SKM-1 treated with dmso at 0.1 percent for 144 hours (cell line): ENCODE results near the gene MAVS.
"Not testable (repeated sequence)": the region's sequence is repeated elsewhere in the genome, so short reads cannot be mapped to it uniquely, and the experiment has no call there.

Experiments
- DNase-seq: peaks from one replicate; lab custom pipeline; 2025; ENCODE audit not compliant: unreplicated experiment; lab: John Stamatoyannopoulos, UW

Gene MAVS

DNA sequence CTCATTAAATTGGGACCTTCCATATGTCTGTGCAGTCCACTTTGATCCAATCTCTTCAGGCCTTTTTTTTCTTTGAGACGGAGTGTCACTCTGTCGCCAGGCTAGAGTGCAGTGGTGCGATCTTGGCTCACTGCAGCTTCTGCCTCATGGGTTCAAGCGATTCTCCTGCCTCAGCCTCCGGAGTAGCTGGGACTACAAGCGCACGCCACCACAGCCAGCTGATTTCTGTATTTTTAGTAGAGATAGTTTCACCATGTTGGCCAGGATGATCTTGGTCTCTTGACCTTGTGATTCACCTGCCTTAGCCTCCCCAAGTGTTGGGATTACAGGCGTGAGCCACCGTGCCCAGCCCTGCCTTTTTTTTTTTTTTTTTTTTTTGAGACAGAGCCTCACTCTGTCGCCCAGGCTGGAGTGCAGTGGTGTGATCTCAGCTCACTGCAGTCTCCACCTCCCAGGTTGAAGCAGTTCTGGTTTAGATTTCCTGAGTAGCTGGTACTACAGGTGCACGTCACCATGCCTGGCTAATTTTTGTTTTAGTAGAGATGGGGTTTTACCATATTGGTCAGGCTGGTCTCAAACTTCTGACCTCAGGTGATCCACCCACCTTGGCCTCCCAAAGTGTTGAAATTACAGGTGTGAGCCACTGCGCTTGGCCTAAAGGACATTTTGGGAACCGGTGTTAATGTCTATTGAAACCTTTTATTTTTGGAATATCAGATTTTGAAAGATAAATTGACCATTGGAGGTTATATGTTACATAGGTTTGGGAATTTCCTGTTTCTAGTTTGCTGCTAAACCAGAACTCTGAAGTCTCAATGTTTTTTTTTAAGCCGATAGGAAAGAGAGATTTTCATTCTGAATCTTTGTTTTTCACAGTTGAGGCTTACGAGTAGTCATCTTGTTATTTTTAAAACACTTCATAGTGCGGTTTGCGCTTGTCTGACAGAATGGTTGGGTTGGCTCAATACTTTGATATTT lies 60.4 kb downstream of the MAVS start:
- DNase-seq = not testable (repeated sequence)

DNA sequence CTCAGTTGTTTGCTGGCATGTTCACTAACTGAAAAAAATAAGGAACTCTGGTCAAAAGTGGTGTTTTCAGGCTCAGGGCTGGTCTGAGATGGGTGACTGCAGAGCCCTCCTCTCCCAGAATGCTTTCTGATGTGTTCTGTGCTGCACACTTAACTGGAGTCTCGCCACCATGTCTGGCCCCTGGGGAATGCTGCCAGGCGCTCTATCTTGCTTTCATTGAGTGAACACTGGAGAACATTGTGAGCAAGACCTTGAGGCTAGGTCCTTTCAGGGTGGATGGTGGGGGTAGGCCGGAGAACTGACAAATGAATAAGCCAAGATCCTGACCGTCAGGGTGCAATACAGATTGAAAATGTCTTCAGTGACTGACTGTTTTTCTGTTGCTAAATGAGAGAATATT lies 62.0 kb downstream of the MAVS start:
- no peak for DNase-seq

DNA sequence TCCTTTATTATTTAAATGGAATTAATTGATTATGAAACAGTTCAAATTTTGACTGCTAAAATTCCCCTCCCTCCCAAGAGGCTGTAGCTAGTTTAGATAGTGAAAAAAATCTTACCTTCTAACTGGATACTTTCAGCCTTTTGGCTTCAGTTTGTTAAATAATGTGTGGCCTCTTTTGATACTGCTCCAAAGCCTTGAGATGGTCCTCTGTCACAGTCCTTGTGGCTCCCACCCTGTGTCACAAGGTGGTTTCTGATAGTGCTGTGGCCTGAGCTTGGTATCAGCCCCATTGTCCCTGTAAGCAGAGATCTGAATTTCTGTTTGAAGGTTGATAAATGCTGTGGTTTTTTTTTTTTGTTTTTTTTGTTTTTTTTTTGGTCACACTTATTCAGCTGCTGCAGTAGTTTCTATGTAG lies 63.3 kb downstream of the MAVS start:
- DNase-seq = no peak

DNA sequence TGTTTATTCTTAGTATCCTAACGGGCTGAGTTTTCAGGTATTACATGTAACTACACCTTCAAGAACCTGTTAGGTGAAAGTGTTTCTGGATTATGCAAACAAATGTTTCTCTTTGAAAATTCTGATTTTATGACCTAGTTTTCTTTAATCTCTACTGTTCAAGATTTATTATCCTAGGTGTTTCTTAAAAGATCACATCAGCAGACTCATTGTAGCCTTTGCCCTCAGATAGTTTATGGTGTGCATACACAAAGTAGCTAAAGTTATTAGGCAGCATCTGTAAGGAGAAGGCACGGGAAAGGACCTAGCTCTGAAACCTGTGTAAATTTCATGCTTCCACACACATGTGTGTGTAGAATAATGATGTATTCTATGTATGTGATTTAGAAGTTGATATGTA lies 64.2 kb downstream of the MAVS start:
- no peak for DNase-seq

DNA sequence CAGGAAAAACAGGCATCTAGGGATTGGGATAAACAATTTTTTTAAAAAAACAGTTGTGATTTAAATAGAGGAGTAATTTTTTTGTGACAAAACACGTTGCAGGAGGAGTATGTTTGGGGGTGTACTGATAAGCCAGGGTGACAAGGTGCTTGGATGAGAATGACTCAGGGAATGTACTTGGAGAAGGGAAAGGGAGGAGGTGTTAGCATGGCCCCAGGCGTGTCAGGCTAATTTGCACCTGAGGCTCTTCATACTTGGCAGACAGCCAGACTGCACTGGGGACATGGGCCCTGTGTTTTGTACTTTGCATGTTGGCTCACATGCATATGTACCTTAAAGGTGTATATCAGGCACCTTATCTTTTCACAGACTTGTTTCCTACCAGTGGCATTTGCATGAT lies 65.3 kb downstream of the MAVS start:
- no peak for DNase-seq

DNA sequence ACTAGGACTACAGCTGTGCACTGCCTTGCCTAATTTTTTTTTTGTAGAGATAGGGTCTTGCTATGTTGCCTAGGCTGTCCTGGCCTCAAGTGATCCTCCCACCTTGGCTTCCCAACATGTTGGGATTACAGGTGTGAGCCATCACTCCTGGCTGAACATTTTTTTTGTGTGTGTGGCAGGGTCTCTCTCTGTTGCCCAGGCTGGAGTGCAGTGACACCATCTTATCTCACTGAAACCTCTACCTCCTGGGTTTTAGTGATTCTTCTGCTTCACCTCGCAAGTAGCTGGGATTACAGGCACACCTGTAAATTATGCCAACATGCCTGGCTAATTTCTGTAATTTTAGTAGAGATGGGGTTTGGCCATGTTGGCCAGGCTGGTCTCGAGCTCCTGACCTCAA lies 67.8 kb downstream of the MAVS start:
- no peak for DNase-seq

DNA sequence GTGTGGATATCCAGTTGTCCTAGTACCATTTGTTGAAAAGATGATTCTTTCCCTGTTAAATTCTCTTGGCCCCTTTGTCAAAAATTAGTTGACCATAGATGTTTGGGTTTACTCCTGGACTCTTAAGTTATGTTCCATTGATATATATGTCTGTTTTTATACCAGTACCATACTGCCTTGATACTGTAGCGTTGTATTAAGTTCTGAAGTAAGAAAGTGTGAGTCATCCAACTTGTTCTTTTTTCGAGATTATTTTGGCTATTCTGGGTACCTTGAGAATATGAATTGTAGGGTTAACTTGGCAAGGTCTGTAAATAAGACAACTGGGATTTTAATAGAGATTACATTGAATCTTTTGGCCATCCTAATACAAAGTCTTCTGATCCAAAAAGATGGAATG lies 69.1 kb downstream of the MAVS start:
- no peak for DNase-seq

DNA sequence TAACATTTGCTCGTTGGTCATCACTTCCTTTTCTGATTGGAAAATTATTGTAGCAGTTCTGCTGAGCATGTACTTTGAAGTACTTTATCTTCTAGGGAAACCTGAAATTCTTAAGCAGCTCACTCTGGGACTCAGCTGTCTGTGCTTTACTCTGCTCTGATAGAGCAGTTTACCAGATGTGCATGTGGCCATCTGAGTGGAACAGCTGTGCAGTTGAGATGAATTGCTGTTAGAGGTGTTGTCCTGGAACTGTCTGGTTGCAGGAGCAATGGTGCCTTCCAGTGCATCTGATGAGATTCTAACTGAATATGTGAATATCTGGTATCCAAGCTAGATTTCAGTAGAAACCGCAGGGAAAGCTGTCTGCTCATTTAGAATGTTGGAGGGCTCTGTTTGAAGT lies 69.7 kb downstream of the MAVS start:
- no peak for DNase-seq

DNA sequence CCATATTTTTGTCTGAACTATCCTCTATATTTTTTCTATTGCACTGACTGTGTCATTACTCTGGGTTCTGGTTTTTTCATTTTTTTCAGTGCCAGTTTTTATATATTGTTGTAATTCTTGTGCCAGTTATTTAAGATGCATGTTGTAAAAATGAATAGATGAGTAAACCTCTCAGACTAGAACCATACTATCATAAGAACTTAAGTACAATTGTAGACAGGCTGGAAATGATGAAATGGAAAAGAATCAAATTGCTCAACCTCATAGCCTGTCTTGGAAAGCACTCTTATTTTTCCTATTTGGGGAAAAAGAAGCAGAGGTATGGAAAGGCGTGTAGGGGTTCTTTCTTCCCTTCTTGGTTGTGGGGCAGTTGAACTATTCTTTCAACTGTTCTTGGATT lies 72.7 kb downstream of the MAVS start:
- no peak for DNase-seq

DNA sequence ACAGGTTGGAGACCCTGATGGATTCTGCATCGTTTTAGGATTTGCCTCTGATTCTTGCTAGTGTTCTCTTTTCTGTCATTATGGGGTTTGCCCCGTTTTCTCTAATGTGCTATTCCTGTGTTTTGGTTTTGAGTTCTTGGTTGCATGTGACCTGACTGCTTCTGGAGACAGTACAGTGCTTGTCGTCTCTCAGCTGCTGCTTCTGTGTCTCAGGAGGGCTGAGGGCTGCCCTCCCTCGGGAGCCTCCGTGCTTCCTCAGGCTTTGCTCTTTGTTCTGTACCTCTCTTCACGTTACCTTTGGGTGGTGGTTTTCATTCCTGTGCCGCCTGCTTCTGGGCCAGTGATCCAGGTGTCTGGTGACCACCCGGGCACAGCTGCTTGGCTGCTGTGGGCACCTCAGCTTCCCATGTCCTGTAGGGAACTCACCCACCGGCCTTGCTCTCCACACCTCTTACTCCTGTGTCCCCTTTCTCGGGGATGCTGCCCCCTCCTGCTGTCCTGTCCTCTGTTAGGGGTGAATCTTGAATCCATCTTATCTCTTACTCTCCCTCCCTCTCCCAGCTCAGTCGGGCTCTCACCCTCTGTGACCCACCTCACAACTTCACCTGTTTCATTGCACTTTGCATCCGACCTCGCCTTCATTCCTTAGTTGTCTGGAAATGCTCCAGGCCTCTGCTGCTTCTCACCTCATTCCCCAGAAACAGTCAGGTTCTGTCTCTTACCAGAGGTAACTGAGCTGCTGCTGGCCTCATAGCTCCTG lies 75.8 kb downstream of the MAVS start:
- DNase-seq = no peak

DNA sequence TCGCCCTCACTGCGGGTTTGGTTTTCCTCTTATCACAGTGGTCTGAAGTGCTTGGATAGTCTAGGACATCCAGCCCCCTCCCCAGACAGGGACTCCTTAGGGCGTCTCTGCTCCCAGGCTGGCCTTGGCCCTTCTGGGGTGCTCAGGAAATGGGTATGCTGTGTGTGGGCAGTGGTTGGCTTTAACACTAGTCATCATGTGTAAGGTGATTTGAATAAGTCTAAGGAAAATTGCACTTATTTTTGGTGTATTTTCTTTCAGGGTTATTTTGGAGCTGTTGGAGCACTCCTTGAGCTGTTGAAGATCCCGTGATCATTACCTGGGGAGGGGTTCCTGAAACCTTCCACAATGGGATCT lies 76.3 kb downstream of the MAVS start:
- no peak for DNase-seq

DNA sequence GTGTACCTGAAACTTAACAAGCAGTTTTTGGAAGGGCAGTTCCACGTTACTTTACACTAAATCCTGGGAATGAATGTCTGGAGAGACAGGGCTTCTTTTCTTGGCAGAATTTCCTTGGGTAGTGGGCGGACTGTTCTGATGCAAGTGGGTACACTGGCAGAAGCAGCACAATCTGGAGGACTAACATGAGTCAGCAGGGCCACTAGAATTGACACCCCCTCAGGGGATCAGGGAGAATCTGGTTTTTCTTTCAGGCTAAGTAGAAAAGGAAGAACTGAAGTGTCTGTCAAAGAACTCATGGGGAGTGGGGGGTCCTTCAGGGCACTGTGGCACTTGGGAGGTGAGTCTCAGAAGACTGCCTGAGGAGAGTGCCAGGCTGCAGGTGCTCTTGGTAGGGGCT lies 77.2 kb downstream of the MAVS start:
- DNase-seq = no peak

DNA sequence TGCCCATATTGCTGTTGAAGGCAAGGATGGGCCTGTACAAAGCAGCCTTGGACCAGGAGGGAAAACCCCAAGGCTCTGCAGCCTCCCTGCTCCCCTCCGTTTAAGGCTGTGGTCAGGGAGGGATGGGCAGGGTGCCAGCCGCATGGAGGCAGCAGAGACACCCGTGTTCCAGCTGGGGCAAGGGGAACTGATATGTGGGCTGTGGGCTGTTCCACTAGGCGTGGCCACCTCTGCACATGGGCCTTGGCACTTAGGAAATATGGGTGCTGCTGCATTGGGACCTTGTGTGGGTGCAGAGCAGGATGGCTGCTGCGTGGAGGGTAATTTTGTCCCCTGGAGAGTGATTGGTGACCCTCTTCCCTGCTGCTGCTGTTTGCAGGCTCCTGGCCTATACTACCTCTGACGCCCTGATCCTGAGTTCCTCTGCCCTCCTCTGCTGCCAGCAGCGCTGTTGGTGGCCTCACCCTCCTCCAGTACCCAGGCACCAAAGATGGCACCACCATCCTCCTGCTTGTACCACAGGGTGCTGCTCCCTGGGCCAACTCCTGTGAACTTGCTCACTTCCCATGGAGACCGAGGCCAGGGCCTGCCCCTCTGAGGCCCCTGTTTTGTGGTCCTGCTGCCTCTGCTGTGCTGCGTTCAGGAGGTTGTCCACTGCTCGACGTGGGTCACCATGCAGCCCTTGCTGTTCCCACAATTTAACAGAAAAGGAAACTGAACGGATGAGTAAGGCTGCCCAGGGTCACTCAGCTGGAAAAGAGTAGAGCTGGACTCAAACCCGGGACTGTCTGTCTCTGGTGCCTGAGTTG lies 77.9 kb downstream of the MAVS start:
- DNase-seq = no peak

DNA sequence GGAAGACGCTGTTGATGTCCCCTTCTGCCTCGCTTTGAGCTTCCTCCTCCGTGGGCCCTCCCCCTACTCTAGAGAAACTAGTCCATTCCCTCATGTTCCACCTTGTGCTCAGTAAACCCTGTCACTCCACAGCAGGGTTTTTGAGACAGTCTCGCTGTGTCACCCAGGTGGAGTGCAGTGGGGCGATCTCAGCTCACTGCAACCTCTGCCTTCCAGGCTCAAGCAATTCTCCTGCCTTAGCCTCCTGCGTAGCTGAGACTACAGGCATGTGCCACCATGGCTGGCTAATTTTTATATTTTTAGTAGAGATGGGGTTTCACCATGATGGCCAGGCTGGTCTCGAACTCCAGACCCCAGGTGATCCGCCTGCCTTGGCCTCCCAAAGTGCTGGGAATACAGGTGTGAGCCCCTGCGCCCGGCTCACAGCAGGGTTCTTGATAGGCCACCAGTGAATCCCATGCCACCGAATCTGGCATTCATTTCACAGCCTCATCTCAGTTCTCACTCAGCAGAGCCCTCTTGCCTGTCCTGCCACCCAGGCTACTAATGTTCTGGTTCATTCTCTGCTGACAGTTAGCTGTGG lies 78.6 kb downstream of the MAVS start:
- DNase-seq = no peak
